Activated T-cell treated with anti-CD3 and anti-CD28 coated beads, Interleukin-2, amount 50 U/mL, for 24 hours (primary cell): ENCODE measurements around the gene TMEM107.
"Not testable (repeated sequence)": the region's sequence is repeated elsewhere in the genome, so short reads cannot be mapped to it uniquely, and the experiment has no call there.

ENCODE experiments used
- DNase-seq: peaks from one replicate; pipeline ENCODE4 v3.0.0-alpha.2; 2020
- H3K27ac Mint-ChIP-seq: 2 replicates; pipeline ENCODE4 v1.8.0; 2020; ENCODE audit warnings: mild to moderate bottlenecking, mixed read lengths
- H3K27me3 Mint-ChIP-seq: 2 replicates; pipeline ENCODE4 v1.8.0; 2020; ENCODE audit warnings: mixed read lengths
- H3K36me3 Mint-ChIP-seq: 2 replicates; pipeline ENCODE4 v1.8.0; 2020; ENCODE audit warnings: low read depth, mixed read lengths
- H3K4me1 Mint-ChIP-seq: 2 replicates; pipeline ENCODE4 v1.8.0; 2020; ENCODE audit warnings: low read depth, mixed read lengths
- H3K4me3 Mint-ChIP-seq: 2 replicates; pipeline ENCODE4 v1.8.0; 2020; ENCODE audit warnings: mild to moderate bottlenecking, moderate library complexity, mixed read lengths
- H3K9me3 Mint-ChIP-seq: 2 replicates; pipeline ENCODE4 v1.8.0; 2020; ENCODE audit warnings: mixed read lengths

Gene TMEM107

GRCh38 chr17:8176197-8176940 is at the start of gene TMEM107:
Gene TMEM107 (minus strand): TSS chr17:8176380. CDS start chr17:8176286, 94 bp downstream.
- peak; percentile 89 for DNase-seq
- H3K4me1 Mint-ChIP-seq, result peaks cover 46% of the 10 kb centered on the region
- peak within 1 kb of the TSS; percentile 88 for H3K4me3 Mint-ChIP-seq
- H3K27ac Mint-ChIP-seq, result peak within 1 kb of the TSS; percentile 94
- H3K27me3 Mint-ChIP-seq, result no peaks in the 10 kb centered on the region
- peaks cover 5% of the 10 kb centered on the region for H3K36me3 Mint-ChIP-seq
- H3K9me3 Mint-ChIP-seq, result no peaks in the 10 kb centered on the region

GRCh38 chr17:8224891-8225812 is 49.0 kb upstream of the TMEM107 start:
- peaks cover 52% of the 10 kb centered on the region for H3K36me3 Mint-ChIP-seq
- H3K4me3 Mint-ChIP-seq, result peak overlapping the region; percentile 48

GRCh38 chr17:8223356-8224126 is 47.4 kb upstream of the TMEM107 start:
- DNase-seq, result peak; percentile 77
- Mint-ChIP-seq H3K36me3 (peaks cover 36% of the 10 kb centered on the region), H3K4me3 (peak overlapping the region; percentile 95), H3K27ac (peak overlapping the region; percentile 99), H3K4me1 (peaks cover 66% of the 10 kb centered on the region), H3K9me3 (no peaks in the 10 kb centered on the region), H3K27me3 (no peaks in the 10 kb centered on the region)

More at GRCh38 chr17:8224891-8225812, 49.0 kb upstream of the TMEM107 start:
- Mint-ChIP-seq H3K27me3 (no peaks in the 10 kb centered on the region), H3K4me1 (peaks cover 62% of the 10 kb centered on the region), H3K9me3 (no peaks in the 10 kb centered on the region), H3K27ac (peak overlapping the region; percentile 86)
- no peak for DNase-seq

GRCh38 chr17:8222630-8223355 is 46.6 kb upstream of the TMEM107 start:
- peak; percentile 97 for DNase-seq
- H3K9me3 Mint-ChIP-seq, result no peaks in the 10 kb centered on the region
- H3K36me3 Mint-ChIP-seq, result peaks cover 28% of the 10 kb centered on the region
- H3K27ac Mint-ChIP-seq, result peak overlapping the region; percentile 99
- H3K4me1 Mint-ChIP-seq, result peaks cover 65% of the 10 kb centered on the region
- peak overlapping the region; percentile 95 for H3K4me3 Mint-ChIP-seq
- H3K27me3 Mint-ChIP-seq, result no peaks in the 10 kb centered on the region

GRCh38 chr17:8222380-8222629 is 46.1 kb upstream of the TMEM107 start:
- Mint-ChIP-seq H3K27ac (peak overlapping the region; percentile 99), H3K4me3 (peak overlapping the region; percentile 95), H3K27me3 (no peaks in the 10 kb centered on the region), H3K4me1 (peaks cover 61% of the 10 kb centered on the region), H3K9me3 (no peaks in the 10 kb centered on the region), H3K36me3 (peaks cover 23% of the 10 kb centered on the region)
- no peak for DNase-seq

- DNase-seq, result peak; percentile 93
- peaks cover 19% of the 10 kb centered on the region for H3K36me3 Mint-ChIP-seq
- H3K27ac Mint-ChIP-seq, result peak overlapping the region; percentile 99
- no peaks in the 10 kb centered on the region for H3K9me3 Mint-ChIP-seq
- H3K4me3 Mint-ChIP-seq, result peak overlapping the region; percentile 95
- H3K4me1 Mint-ChIP-seq, result peaks cover 56% of the 10 kb centered on the region
- no peaks in the 10 kb centered on the region for H3K27me3 Mint-ChIP-seq
Measured at GRCh38 chr17:8221663-8222379, 45.6 kb upstream of the TMEM107 start.

- H3K4me1 Mint-ChIP-seq, result peaks cover 49% of the 10 kb centered on the region
- peak overlapping the region; percentile 99 for H3K27ac Mint-ChIP-seq
- peak overlapping the region; percentile 95 for H3K4me3 Mint-ChIP-seq
- H3K36me3 Mint-ChIP-seq, result peaks cover 11% of the 10 kb centered on the region
- no peaks in the 10 kb centered on the region for H3K9me3 Mint-ChIP-seq
- H3K27me3 Mint-ChIP-seq, result no peaks in the 10 kb centered on the region
- DNase-seq, result peak; percentile 98
Measured at GRCh38 chr17:8220783-8221662, 44.8 kb upstream of the TMEM107 start.

- not testable (repeated sequence) for DNase-seq, H3K9me3 Mint-ChIP-seq, H3K27me3 Mint-ChIP-seq, H3K27ac Mint-ChIP-seq, H3K4me3 Mint-ChIP-seq
- Mint-ChIP-seq H3K36me3 (peaks cover 14% of the 10 kb centered on the region), H3K4me1 (peaks cover 14% of the 10 kb centered on the region)
Measured at GRCh38 chr17:8214000-8214399, 37.8 kb upstream of the TMEM107 start.

- Mint-ChIP-seq H3K36me3 (peaks cover 24% of the 10 kb centered on the region), H3K4me3 (no peak overlapping the region), H3K4me1 (peaks cover 19% of the 10 kb centered on the region), H3K9me3 (no peaks in the 10 kb centered on the region), H3K27me3 (no peaks in the 10 kb centered on the region), H3K27ac (no peak overlapping the region)
- no peak for DNase-seq
Measured at GRCh38 chr17:8212312-8213180, 36.4 kb upstream of the TMEM107 start.

GRCh38 chr17:8210761-8211458 is 34.7 kb upstream of the TMEM107 start:
- Mint-ChIP-seq H3K4me3 (peak overlapping the region; percentile 95), H3K9me3 (no peaks in the 10 kb centered on the region), H3K27me3 (no peaks in the 10 kb centered on the region), H3K27ac (peak overlapping the region; percentile 95), H3K36me3 (peaks cover 40% of the 10 kb centered on the region), H3K4me1 (peaks cover 24% of the 10 kb centered on the region)
- DNase-seq, result peak; percentile 58

- Mint-ChIP-seq H3K27ac (peak within 1 kb of the TSS; percentile 95), H3K9me3 (no peaks in the 10 kb centered on the region), H3K4me3 (peak within 1 kb of the TSS; percentile 95), H3K27me3 (no peaks in the 10 kb centered on the region), H3K4me1 (peaks cover 24% of the 10 kb centered on the region), H3K36me3 (peaks cover 48% of the 10 kb centered on the region)
- DNase-seq, result peak; percentile 88
Measured at GRCh38 chr17:8209907-8210760, 34.0 kb upstream of the TMEM107 start, which contains the start of gene AURKB. Gene AURKB (minus strand): TSS chr17:8210575. CDS start chr17:8210224, 351 bp downstream.
